Dermis microvascular lymphatic vessel endothelial cell (primary cell): Measurements from ENCODE around the gene TBXA2R. TPM values are rescaled to one million over a fixed set of nuclear protein-coding genes. Genes with fewer than 3 reads are reported as not detected.

ENCODE experiments used
- DNase-seq, 2 donors: peaks; one replicate each; pipeline versions ENCODE4 v3.0.0 to v3.0.0-alpha.2; 2010; ENCODE audit warnings: low read depth in 2 of 2
- total RNA-seq: library from RNA; depleted of rRNA; stranded (reverse); fragments of >200 nt; gene quantifications from 2 replicates; pipeline ENCODE4 v1.2.1, GENCODE V29; 2014

TBXA2R gene
- total RNA-seq, 1 donor from 2014 or later: 2.1 TPM

DNA sequence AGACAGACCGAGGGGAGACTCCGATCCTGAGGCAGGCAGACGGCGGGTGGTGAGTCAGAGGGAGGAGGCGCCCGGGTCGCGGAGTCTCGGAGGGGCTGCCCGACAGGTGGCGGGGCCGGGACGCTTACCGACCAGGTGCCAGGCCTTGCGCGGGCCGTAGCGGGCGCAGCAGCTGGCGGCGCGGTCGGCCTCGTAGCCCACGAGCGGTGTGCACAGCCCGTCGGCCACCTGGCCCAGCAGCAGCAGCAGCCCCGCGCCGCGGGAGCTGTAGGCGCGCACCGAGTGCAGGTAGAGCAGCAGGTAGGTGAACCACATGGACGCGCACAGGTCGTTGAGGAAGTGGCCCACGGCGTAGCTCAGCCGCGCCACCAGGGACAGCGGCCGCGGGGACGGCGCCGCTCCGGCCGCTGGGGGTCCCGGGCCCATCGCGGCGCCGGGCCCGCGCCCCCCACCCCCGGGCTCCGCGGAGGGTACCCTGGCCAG is 49.7 kb downstream of the TBXA2R start:
- DNase-seq: peak in 1 of 2 donors; percentile 66

DNA sequence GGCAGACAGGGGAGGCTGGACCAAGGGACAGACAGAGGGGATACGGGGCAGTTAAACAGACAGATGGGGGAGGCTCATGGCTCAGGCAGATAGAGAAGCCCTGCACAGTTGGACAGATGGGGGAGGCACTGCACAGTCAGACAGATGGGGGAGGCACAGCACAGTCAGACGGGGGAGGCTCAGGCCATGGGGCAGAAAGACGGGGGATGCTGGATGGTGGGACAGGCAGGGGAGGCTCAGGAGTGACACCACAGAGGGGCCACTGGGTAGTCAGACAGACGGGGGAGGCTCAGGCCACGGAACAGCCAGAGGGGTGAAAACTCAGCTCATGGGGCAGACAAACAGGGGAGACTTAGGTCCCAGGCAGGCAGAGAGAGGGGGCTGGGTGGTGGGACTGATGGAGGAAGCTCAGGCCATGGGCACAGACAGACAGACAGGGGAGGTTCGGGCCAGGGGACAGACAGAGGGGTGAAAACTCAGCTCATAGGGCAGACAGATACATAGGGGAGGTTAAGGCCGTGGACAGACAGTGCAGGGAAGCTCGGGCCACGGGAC is 50.2 kb downstream of the TBXA2R start:
- no peak for DNase-seq

DNA sequence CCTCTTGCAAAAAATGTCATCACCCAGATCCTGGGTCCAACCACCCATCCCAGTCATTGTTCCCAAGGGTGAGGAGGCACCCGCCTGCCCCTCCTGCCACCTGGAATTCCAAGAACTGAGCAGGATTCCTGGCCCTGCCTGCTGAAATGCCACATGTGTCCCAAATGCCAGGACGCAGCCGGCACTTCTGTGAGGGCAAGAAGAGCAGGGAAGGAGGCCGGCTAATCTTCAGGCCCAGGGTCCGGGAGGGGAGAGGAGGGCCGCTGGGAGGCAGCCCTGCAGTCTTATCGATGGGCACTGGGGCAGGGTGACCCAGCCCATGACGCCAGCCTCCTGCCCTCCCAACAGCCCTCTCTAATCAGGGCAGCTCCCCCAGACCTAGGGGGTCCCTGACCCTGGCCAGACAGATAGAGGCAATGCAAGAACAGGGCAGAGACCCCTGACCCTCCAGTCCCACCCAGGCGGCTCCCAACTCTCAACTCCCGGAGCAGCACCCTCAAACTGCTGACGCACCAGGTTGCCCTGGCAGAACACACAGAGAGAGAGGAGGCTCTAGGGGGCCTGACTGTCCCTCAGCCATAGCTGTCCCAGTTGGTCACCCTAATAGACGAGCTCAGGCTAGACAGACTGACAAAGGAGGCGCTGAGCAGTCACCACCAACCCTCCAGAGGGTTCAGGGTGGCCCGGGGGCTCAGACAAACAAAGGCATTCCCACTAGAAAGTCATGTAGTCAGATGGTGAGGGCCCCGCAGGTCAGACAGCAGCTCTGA is 50.8 kb downstream of the TBXA2R start:
- DNase-seq: no peak

DNA sequence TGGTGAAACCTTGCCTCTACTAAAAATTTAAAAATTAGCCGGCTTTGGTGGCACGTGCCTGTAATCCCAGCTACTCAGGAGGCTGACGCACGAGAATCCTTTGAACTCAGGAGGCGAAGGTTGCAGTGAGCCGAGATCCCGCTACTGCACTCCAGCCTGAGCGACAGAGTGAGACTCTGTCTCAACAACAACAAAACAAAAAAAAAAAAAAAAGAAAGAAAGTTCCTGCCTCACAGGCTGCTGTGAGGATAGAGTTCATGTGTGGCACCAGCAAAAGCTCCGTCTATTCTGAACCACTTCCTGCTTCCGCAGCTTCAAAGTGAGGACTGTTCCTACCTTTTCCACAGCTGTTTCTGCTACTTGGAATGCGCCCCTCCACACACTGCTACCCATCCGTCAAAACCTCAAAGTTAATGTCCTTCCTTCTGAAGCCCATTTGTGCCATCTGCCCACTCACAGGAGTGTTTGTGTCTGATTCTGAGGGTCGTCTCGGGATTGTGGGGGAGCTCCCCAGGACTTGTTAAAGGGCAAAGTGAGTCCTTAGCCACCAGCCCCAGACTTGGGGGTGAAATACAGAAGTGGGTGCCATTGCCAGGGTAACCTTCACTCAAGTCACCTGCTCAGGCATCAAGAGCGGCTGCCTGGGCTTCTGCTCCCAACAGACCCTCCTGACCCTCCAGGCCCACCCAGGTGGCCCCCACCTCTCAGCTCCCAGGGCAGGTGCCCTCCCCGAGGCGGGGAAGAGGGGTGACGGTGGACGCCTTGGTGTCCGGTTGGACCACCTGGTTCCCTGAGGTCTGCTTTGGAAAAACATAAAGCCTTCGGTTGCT is 52.2 kb downstream of the TBXA2R start:
- DNase-seq: peak in 1 of 2 donors; percentile 46

DNA sequence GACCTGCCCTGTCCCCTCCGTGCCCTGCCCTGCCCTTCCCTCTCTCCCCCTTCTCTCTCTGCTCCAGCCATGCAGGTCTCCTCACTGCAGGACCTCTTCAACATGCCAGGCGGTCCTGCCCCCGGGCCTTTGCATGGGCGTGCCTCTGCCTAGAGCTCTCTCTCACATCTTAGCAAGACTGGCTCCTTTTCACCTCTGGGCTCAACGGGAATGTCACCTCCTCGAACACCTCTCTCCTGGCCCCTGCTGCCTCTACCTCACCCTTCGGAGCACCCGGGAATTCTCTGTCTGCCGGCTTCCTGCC is 54.9 kb downstream of the TBXA2R start:
- DNase-seq: no peak

DNA sequence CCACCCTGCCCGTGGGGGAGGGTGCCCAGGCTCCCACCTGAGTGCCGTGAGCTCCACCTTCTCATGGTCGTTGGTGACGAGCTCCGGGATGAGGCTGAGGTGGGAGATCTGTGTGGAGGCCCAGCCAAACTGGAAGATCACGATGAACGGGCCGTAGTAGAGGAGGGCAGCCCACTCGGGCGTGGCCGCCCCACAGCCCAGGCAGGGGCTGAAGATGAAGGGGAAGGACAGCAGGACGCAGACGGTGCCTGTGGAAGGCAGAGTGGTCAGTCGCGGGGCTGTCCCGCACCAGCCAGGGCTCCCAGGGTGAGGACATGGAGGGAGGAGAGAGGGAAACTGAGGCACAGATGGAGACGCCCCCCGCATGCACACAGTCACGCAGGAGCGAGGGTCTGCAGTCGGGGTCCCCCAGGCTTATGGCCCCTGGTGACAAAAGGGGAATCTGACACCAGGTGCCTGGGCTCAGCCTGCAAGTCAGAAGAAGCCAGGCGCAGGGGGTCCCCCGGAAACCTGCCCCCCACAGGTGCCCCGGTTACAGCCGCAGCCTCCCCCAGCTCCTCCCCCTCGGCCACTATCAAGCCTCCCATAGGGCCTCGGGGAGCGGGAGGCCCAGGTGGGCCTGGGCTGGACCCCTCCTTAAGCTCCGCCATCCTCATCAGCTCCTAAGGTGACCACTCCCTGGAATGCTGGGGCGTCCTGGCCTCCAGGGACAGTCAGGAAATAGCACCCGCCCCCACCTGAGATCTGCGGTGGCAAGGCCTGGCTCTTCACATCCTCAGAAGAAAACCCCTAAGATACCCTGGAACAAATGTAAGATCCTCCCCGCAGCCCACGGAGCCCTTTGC is 55.5 kb downstream of the TBXA2R start:
- DNase-seq: no peak

DNA sequence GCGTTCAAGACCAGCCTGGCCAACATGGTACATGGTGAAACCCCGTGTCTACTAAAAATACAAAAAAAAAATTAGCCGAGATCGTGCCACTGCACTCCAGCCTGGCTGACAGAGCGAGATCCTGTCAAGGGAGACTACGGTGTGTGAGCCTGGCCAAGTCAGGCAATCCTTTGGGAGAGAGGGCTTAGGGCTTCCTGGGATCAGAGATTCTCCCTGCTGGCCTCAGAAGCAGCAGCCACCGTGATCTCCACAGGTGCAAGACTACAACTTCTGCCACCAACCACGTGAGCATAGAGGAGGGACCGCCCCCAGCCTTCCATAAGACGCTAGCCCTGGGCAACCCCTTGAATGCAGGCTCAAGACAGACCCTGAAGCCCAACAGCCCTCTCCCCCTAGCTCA is 56.9 kb downstream of the TBXA2R start:
- no peak for DNase-seq

DNA sequence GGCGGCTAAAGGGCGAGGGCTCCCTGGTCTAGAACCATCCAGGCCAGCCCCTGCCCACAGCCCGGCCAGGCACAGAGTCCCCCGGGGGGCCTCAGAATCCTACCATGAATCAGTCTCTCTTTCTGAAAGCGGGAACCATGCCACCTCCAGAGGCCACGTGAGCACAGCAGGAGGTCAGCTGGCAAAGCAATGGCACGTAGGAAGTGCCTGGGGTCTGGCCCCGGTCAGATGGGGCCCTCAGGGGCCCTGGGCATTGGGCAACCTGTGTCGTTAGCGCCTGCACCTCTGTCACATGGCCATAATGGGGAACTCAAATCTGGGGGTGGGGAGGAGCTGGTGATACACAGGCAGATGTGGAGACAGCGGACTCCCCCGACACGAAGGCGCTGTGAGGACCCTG is 58.1 kb downstream of the TBXA2R start:
- DNase-seq: no peak

DNA sequence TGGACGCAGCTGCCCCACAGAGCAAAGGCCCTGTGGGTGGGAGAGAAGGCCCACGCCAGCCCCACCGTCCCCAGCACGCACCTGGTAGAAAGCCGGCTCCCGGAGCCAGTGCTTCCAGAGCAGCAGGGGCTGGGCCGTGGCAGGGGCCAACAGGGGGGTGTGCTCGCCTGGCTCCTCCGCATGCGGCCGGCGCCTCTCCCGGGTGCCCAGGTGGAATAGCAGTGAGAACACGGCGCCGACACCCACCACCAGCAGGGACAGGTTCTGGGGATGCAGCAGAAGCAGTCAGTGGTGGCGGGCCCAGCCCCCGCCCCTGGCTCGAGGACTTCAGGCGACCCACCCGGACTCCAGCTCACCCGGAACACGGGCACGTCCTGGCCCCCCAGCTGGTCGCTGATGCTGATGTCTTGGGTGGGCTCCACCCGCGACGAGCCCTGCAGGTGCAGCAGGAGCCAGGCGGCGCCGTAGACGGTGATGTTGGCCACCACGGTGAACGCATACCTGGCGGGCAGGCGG is 58.9 kb downstream of the TBXA2R start:
- no peak for DNase-seq

DNA sequence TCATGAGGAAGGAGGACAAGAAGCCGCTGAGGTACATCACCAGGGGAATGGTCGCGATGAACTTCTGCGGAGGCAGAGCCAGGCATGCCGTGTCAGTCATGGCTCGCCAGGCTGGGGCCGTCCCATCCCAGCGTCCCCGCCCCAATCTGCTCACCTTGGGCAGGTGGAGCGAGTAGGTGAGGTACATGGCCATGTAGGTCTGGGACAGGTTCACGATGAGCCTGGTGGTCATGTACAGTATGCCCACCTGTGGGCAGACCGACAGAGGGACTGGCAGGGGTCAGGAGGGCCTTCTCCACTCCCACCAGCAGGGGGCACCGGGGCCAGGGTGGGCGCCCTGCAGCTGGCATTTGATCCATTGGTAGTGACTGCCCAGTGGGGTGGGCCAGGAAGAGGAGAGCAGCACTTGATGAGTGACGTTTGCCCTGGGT is 59.4 kb downstream of the TBXA2R start:
- DNase-seq: peak in 1 of 2 donors; percentile 31

DNA sequence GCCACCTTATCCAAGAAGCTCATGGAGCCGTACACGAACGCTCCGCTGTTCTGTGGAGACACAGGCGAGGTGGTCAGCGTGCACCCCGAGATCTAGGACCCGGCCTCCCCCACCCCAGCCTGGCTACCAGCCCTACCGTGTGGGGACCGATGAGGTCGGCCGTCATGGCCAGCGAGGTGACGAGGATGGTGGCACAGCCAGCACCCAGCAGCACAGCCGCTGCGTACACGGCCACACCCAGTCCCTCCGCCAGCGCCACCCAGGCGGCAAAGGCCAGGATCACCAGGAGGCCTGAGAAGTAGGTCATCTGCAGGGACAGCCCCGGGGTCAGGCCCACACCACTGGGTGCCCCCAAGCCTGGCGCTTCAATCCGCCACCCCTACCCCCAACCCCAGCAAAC is 60.6 kb downstream of the TBXA2R start:
- DNase-seq: no peak

DNA sequence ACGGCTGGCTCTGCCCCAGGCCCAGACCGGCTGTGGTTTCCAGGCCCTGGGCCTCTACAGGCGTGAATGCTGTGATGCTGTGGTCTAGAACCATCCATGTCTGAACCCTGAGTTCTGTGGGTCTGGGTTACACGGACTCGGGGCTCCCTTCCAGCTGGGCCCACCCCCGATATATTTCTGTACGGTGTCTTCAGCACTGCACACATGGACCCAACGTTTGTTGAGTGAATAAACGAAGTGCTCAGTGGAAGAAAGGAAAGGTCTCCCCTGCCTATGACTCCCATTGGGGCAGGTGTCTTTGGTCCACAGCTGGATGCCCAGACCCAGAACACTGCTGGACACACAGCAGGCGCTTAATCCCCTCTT is 61.0 kb downstream of the TBXA2R start:
- DNase-seq: no peak

DNA sequence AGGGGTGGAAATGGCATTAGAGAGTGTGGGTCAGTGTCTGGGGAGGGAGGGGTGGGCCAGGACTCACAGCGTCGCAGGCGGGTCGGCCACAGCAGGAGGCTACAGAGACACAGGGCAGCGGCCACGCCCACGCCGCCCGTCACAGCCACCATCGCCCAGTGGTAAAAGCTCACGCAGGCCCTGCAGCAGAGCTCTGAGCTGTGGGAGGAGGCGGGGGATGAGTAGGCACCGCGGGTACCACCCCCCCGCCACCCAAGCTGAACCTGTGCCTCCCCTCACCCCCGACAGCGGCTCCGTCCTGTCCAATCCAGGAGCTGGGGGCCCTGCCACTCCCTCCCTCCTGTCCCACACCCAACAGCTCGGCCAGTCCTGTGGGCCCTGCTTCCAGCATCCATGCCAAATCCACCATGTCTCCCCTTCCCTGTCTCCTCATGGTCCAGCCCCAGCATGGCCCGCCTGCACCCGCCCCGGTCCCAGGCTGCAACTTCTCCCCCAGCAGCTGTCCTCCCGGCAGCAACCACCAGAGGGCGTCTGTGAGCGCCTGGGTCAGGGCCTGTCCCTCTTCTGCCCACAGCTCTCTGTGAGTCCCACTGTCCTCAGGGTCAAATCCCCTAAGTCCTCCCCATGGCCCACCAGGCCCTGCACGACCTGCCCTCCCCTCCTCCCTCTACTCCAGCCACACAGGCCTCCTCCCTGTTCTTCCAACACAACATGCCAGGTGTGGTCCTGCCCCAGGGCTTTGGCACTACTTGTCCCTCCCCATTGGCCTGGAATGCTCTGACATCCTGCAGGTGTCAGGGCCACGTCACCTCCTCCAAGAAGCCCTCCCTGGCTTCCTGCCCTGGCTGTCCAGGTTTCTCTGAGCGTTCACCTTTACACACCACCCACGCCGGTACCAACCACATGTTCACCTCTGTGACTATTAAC is 61.7 kb downstream of the TBXA2R start:
- DNase-seq: peak; percentile 21 to 49

Other genes with a start within 250 kb of the TBXA2R start
- gene NFIC, start 240.3 kb downstream of the TBXA2R start, total RNA-seq: 11.9 and 18.2 TPM in 2 replicates
- not detected in 2 replicates for gene SMIM24, start 126.3 kb downstream of the TBXA2R start, total RNA-seq
- gene SMIM44, start 123.4 kb downstream of the TBXA2R start, total RNA-seq: not detected in 2 replicates
- gene DOHH, start 106.2 kb downstream of the TBXA2R start, total RNA-seq: 8.6 and 13.9 TPM in 2 replicates
- gene FZR1, start 100.6 kb downstream of the TBXA2R start, total RNA-seq: 28.4 and 29.8 TPM in 2 replicates
- not detected in 2 replicates for gene TEKTIP1, start 67.7 kb downstream of the TBXA2R start, total RNA-seq
- 53.8 and 78.4 TPM in 2 replicates for gene MFSD12, start 49.3 kb downstream of the TBXA2R start, total RNA-seq
- 58.9 and 73.7 TPM in 2 replicates for gene HMG20B, start 33.9 kb downstream of the TBXA2R start, total RNA-seq
- gene GIPC3, start 21.4 kb downstream of the TBXA2R start, total RNA-seq: 0.77 and 1.4 TPM in 2 replicates
- gene CACTIN, start 19.9 kb upstream of the TBXA2R start, total RNA-seq: 18.6 and 25.8 TPM in 2 replicates
- 19.4 and 42.0 TPM in 2 replicates for gene PIP5K1C, start 93.6 kb upstream of the TBXA2R start, total RNA-seq
- gene TJP3, start 101.5 kb upstream of the TBXA2R start, total RNA-seq: under 0.01 TPM in 2 replicates
- gene APBA3, start 154.8 kb upstream of the TBXA2R start, total RNA-seq: 15.0 and 22.5 TPM in 2 replicates
- gene MRPL54, start 155.8 kb upstream of the TBXA2R start, total RNA-seq: 45.1 and 72.9 TPM in 2 replicates
- gene RAX2, start 165.4 kb upstream of the TBXA2R start, total RNA-seq: not detected in 2 replicates
- 0.64 and 0.76 TPM in 2 replicates for gene MATK, start 179.5 kb upstream of the TBXA2R start, total RNA-seq